HG03571 (cell line): ENCODE data around the gene ATM.
"Not testable (repeated sequence)": the region's sequence is repeated elsewhere in the genome, so short reads cannot be mapped to it uniquely, and the experiment has no call there.

Experiments
- ATAC-seq: cut with Tn5 transposase; IDR thresholded peaks from one replicate; pipeline ENCODE4 v1.9.1; 2021; ENCODE audit not compliant: unreplicated experiment

Gene ATM

GRCh38 chr11:108368134-108368533 lies 145.3 kb downstream of the ATM start:
- no peak for ATAC-seq

- no peak for ATAC-seq
Observed at GRCh38 chr11:108369064-108369463, 146.2 kb downstream of the ATM start.

DNA sequence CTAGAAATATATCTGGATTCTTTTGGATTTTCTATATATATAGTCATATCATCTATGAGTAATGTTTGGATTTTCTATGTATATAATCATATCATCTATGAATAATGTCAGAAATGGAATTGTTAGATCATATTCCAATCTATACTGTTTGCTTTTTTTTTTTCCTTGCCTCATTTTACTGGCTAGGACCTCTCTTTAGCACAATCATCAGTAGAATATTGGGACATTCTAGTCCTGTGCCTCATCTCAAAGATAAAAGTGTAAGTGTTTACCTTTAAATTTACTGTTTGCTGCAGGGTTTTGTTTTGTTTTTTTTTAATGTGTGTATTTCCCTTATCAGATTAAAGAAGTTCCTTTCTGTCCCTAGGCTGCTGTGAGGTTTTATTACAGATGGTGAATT lies 147.4 kb downstream of the ATM start:
- ATAC-seq = no peak

GRCh38 chr11:108370990-108371389 lies 148.1 kb downstream of the ATM start:
- no peak for ATAC-seq

- not testable (repeated sequence) for ATAC-seq
Observed at GRCh38 chr11:108373505-108373904, 150.6 kb downstream of the ATM start.

- ATAC-seq = no peak
Observed at GRCh38 chr11:108388576-108388975, 165.7 kb downstream of the ATM start.

GRCh38 chr11:108392353-108392752 lies 169.5 kb downstream of the ATM start:
- ATAC-seq = no peak

- ATAC-seq = no peak
Observed at GRCh38 chr11:108393046-108393445, 170.2 kb downstream of the ATM start.

DNA sequence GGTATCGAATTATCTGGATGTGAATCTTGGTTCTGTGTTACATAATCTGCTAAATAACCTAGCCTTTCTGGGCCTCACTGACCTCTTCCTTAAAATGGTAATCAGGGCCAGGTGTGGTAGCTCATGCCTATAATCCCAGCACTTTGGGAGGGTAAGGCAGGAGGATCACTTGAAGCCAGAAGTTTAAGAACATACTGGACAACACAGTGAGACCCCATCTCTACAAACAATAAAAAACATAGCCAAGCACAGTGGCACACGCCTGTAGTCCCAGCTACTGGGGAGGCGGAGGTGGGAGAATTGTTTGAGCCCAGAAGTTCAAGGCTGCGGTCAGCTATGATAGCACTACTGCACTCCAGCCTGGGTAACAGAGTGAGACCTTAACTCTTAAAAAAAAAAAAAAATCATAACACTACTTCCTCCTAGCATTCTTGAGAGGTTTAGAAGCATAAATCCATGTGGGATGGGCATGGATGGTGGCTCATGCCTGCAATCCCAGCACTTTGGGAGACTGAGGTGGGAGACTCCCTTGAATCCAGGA lies 171.9 kb downstream of the ATM start:
- no peak for ATAC-seq

DNA sequence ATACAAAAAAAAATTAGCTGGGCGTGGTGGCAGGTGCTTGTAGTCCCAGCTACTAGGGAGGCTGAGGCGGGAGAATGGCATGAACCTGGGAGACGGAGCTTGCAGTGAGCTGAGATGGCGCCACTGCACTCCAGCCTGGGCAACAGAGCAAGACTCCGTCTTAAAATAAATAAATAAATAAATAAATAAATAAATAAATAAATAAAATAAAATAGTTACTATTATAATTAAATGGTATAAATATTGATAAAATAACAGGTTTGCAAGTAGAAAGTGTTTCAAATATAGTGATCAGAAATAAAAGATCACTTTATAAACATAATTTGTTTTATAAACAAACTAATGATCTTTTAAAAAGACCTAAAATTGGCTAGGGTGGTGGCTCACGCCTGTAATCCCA lies 173.8 kb downstream of the ATM start:
- not testable (repeated sequence) for ATAC-seq

DNA sequence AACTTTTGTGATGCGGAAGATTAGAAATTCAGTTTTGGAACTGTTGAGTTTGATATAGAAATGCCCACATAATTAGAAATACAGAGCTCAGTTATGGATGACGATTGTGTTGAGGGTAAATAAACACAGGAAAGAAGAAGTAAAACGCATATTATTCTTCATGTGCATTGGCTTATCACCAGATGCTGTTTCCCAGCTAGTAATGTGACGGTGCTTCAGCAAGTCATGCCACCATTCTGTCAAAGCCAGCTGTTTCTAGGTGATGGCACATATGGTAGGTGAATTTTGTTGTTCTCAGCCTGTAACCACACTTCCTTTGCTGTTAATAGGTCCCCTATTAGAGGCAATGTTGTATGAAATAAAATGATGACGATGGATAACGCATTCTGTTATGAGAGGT lies 175.6 kb downstream of the ATM start:
- ATAC-seq = no peak

- no peak for ATAC-seq
Observed at GRCh38 chr11:108402241-108402640, 179.4 kb downstream of the ATM start.

GRCh38 chr11:108403052-108403451 lies 180.2 kb downstream of the ATM start:
- no peak for ATAC-seq

DNA sequence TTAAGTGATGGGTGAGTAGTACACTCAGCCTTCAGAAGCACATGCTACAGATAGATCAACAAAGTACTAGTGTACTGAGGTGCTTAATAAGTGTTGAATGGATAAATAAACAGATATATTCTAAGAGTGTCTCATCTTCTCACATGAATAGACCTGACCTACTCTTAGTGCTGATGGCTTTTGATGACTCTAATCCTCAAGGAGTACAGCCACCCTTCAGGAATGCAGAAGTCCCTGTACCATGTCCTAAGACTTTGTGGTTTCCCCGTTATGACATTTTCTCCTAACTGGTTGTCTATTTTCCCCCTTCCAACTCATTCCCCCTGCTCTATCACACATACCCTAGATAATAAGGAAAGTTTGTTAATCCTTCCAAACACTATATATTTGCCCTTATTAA lies 182.8 kb downstream of the ATM start:
- no peak for ATAC-seq

- no peak for ATAC-seq
Observed at GRCh38 chr11:108414958-108415357, 192.1 kb downstream of the ATM start.

DNA sequence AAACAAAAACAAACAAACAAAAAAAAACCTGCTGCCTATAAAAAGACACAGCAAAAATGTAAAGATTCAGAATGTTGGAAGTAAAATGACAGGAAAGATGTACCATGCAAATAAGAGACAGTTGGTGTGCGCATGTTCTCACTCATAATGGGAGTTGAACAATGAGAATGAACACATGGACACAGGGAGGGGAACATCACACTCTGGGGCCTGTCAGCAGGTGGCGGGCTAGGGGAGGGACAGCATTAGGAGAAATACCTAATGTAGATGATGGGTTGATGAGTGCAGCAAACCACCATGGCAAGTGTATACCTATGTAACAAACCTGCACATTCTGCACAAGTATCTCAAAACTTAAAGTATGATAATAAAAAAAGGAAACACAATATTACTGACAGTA lies 194.7 kb downstream of the ATM start:
- not testable (repeated sequence) for ATAC-seq
